HEK293 (cell line): ENCODE measurements around the gene RTTN.

Experiments
- CTCF ChIA-PET: fragments of 350-600 bp; formaldehyde crosslinking; extraction: SDS; loops from one replicate; lab custom pipeline; 2021; ENCODE audit warnings: antibody characterized with exemption; lab: Yijun Ruan, JAX
- POLR2A ChIA-PET: fragments of 300-600 bp; formaldehyde crosslinking; extraction: SDS; loops from one replicate; lab custom pipeline; 2020; ENCODE audit warnings: antibody characterized with exemption, inconsistent platforms; lab: Yijun Ruan, JAX
- H3K27ac ChIP-seq: fragments of 200-500 bp; sonication (Bioruptor generic); 2 replicates; pipeline ENCODE4 v1.5.1; 2014; ENCODE audit warnings: low read depth, low read length, control low read depth, inconsistent platforms; ENCODE audit errors: extremely low read depth
- H3K36me3 ChIP-seq, 2 experiments: fragments of 200-500 bp in 1 of 2; sonication (Bioruptor generic) in 1 of 2; 1 replicate in 1 of 2; 2 replicates in 1 of 2; pipeline ENCODE4 v1.5.1; 2014 to 2017; ENCODE audit warnings: inconsistent platforms in 2 of 2, low read length in 2 of 2; ENCODE audit not compliant: control insufficient read depth in 2 of 2, insufficient read depth in 1 of 2
- H3K4me1 ChIP-seq: fragments of 200-500 bp; sonication (Bioruptor generic); 2 replicates; pipeline ENCODE4 v1.5.1; 2014; ENCODE audit warnings: mild to moderate bottlenecking, low read length, inconsistent platforms; ENCODE audit not compliant: control insufficient read depth, insufficient read depth
- H3K4me3 ChIP-seq: 2 replicates; pipeline ENCODE4 v1.5.1; 2011; ENCODE audit warnings: low read depth, mild to moderate bottlenecking, control low read depth, low read length, moderate library complexity
- H3K9me3 ChIP-seq: fragments of 200-500 bp; sonication (Bioruptor generic); 2 replicates; pipeline ENCODE4 v1.5.1; 2014; ENCODE audit warnings: low read depth, low read length, inconsistent platforms; ENCODE audit not compliant: control insufficient read depth, insufficient read depth
- BCL11B ChIP-seq: fragments of 450-650 bp; formaldehyde crosslinking; IDR thresholded peaks from 2 replicates; pipeline ENCODE4 v1.5.1; 2016; ENCODE audit warnings: low read depth, missing biosample characterization, missing genetic modification characterization
- GFI1B ChIP-seq: fragments of 450-650 bp; formaldehyde crosslinking; IDR thresholded peaks from 2 replicates; pipeline ENCODE4 v1.5.1; 2016; ENCODE audit warnings: missing biosample characterization, missing genetic modification characterization
- OSR2 ChIP-seq: fragments of 450-650 bp; formaldehyde crosslinking; IDR thresholded peaks from 2 replicates; pipeline ENCODE4 v1.5.1; 2016; ENCODE audit warnings: missing biosample characterization, missing genetic modification characterization
- REPIN1 ChIP-seq: fragments of 450-650 bp; formaldehyde crosslinking; IDR thresholded peaks from 2 replicates; pipeline ENCODE4 v1.5.1; 2017; ENCODE audit warnings: missing biosample characterization, missing genetic modification characterization, low read depth
- ZBTB48 ChIP-seq: fragments of 450-650 bp; formaldehyde crosslinking; IDR thresholded peaks from 2 replicates; pipeline ENCODE4 v1.5.1; 2016; ENCODE audit warnings: missing biosample characterization, missing genetic modification characterization
- ZEB2 ChIP-seq: fragments of 450-650 bp; formaldehyde crosslinking; IDR thresholded peaks from 2 replicates; pipeline ENCODE4 v1.5.1; 2016; ENCODE audit warnings: missing biosample characterization, missing genetic modification characterization
- ZFHX2 ChIP-seq: fragments of 450-650 bp; formaldehyde crosslinking; conservative IDR thresholded peaks from 2 replicates; pipeline ENCODE4 v1.5.1; 2016; ENCODE audit warnings: missing biosample characterization, missing genetic modification characterization
- ZFP3 ChIP-seq: fragments of 450-650 bp; formaldehyde crosslinking; IDR thresholded peaks from 2 replicates; pipeline ENCODE4 v1.5.1; 2016; ENCODE audit warnings: low read depth, missing biosample characterization, missing genetic modification characterization
- ZNF133 ChIP-seq: fragments of 450-650 bp; formaldehyde crosslinking; IDR thresholded peaks from 2 replicates; pipeline ENCODE4 v1.5.1; 2016; ENCODE audit warnings: missing biosample characterization, missing genetic modification characterization
- ZNF184 ChIP-seq: fragments of 450-650 bp; IDR thresholded peaks from 2 replicates; pipeline ENCODE4 v1.5.1; 2018; ENCODE audit warnings: missing biosample characterization, mild to moderate bottlenecking, missing genetic modification characterization
- ZNF202 ChIP-seq: fragments of 450-650 bp; formaldehyde crosslinking; IDR thresholded peaks from 2 replicates; pipeline ENCODE4 v1.5.1; 2016; ENCODE audit warnings: missing biosample characterization, missing genetic modification characterization, borderline replicate concordance
- ZNF214 ChIP-seq: fragments of 450-650 bp; formaldehyde crosslinking; IDR thresholded peaks from 2 replicates; pipeline ENCODE4 v1.5.1; 2017; ENCODE audit warnings: missing biosample characterization, mild to moderate bottlenecking, missing genetic modification characterization, borderline replicate concordance
- ZNF324 ChIP-seq: fragments of 450-650 bp; formaldehyde crosslinking; IDR thresholded peaks from 2 replicates; pipeline ENCODE4 v1.5.1; 2016; ENCODE audit warnings: missing biosample characterization, missing genetic modification characterization
- ZNF335 ChIP-seq: fragments of 450-650 bp; formaldehyde crosslinking; conservative IDR thresholded peaks from 2 replicates; pipeline ENCODE4 v1.5.1; 2016; ENCODE audit warnings: missing biosample characterization, missing genetic modification characterization
- ZNF529 ChIP-seq: fragments of 450-650 bp; formaldehyde crosslinking; IDR thresholded peaks from 2 replicates; pipeline ENCODE4 v1.5.1; 2017; ENCODE audit warnings: missing genetic modification characterization, missing biosample characterization; ENCODE audit not compliant: insufficient replicate concordance
- ZNF530 ChIP-seq: fragments of 450-650 bp; formaldehyde crosslinking; IDR thresholded peaks from 2 replicates; pipeline ENCODE4 v1.5.1; 2016; ENCODE audit warnings: low read depth, missing biosample characterization, missing genetic modification characterization
- ZNF558 ChIP-seq: fragments of 450-650 bp; formaldehyde crosslinking; IDR thresholded peaks from 2 replicates; pipeline ENCODE4 v1.5.1; 2016; ENCODE audit warnings: missing biosample characterization, missing genetic modification characterization
- ZNF596 ChIP-seq: fragments of 450-650 bp; IDR thresholded peaks from 2 replicates; pipeline ENCODE4 v1.5.0; 2018; ENCODE audit warnings: missing biosample characterization, mild to moderate bottlenecking, missing genetic modification characterization, moderate library complexity
- ZNF626 ChIP-seq: fragments of 450-650 bp; sonication (Bioruptor Pico); formaldehyde crosslinking; IDR thresholded peaks from 2 replicates; pipeline ENCODE4 v1.5.1; 2018; ENCODE audit warnings: missing biosample characterization, missing genetic modification characterization, inconsistent platforms
- ZNF629 ChIP-seq: fragments of 450-650 bp; formaldehyde crosslinking; IDR thresholded peaks from 2 replicates; pipeline ENCODE4 v1.5.1; 2017; ENCODE audit warnings: missing biosample characterization, missing genetic modification characterization
- ZNF701 ChIP-seq: fragments of 450-650 bp; formaldehyde crosslinking; IDR thresholded peaks from 2 replicates; pipeline ENCODE4 v1.5.1; 2016; ENCODE audit warnings: missing biosample characterization, missing genetic modification characterization
- ZNF707 ChIP-seq: fragments of 450-650 bp; formaldehyde crosslinking; IDR thresholded peaks from 2 replicates; pipeline ENCODE4 v1.5.1; 2016; ENCODE audit warnings: missing biosample characterization, missing genetic modification characterization
- ZNF768 ChIP-seq: fragments of 450-650 bp; formaldehyde crosslinking; IDR thresholded peaks from 2 replicates; pipeline ENCODE4 v1.5.1; 2018; ENCODE audit warnings: missing biosample characterization, mild to moderate bottlenecking, missing genetic modification characterization
- ZNF785 ChIP-seq: fragments of 450-650 bp; formaldehyde crosslinking; IDR thresholded peaks from 2 replicates; pipeline ENCODE4 v1.5.1; 2016; ENCODE audit warnings: missing biosample characterization, missing genetic modification characterization
- ZNF792 ChIP-seq: fragments of 450-650 bp; formaldehyde crosslinking; IDR thresholded peaks from 2 replicates; pipeline ENCODE4 v1.5.1; 2016; ENCODE audit warnings: missing biosample characterization, missing genetic modification characterization
- ZNF830 ChIP-seq: fragments of 450-650 bp; IDR thresholded peaks from 2 replicates; pipeline ENCODE4 v1.5.0; 2018; ENCODE audit warnings: missing biosample characterization, missing genetic modification characterization, low read depth, mild to moderate bottlenecking, moderate library complexity
- ZNF843 ChIP-seq: fragments of 450-650 bp; formaldehyde crosslinking; IDR thresholded peaks from 2 replicates; pipeline ENCODE4 v1.5.1; 2016; ENCODE audit warnings: missing biosample characterization, missing genetic modification characterization
- TF ChIP-seq, protein P1 (sequence below): fragments of 450-650 bp; formaldehyde crosslinking; IDR thresholded peaks from 2 replicates; pipeline ENCODE4 v1.5.1; 2017; ENCODE audit warnings: missing biosample characterization, missing genetic modification characterization
- TF ChIP-seq, protein P2 (sequence below): sonication (generic); formaldehyde crosslinking; IDR thresholded peaks from 2 replicates; pipeline ENCODE4 v1.8.1; 2022; ENCODE audit warnings: mild to moderate bottlenecking, moderate library complexity, missing genetic modification reagents

The RTTN gene

DNA sequence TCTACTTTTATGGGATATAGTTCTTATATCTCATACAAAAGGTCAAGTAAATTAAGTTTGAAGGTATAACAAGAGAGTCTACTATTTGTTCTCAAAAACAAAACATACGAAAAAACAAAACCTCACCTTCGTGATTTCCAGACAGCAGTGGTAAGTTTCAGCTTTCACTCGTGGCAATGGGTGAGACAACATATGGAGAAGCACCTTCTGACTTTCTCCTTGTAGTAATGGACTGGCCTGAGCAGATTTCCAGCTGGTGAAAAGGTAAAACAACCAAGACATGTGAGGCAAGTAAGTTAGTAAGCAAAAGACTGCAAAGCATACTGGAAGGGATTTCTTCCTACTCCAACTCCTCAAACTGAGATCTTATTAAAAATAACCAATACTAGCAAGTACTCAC, 39.6 kb downstream of the RTTN start:
- TF ChIP-seq ZNF133 (tag by site-specific recombination) (0 out of 2 replicates have a peak, but pooled peaks have one; percentile 21), ZNF785 (tag by site-specific recombination) (no peak), ZNF707 (no peak), ZNF626 (tag by site-specific recombination) (no peak)
- Histone ChIP-seq H3K9me3 (no peaks in the 10 kb centered on the region), H3K4me3 (no peak overlapping the region), H3K4me1 (no peaks in the 10 kb centered on the region), H3K27ac (no peak overlapping the region), H3K36me3 (peaks cover 17 to 26% of the 10 kb centered on the region in 2 experiments)
- POLR2A ChIA-PET: no interaction called here
- CTCF ChIA-PET: no interaction called here

DNA sequence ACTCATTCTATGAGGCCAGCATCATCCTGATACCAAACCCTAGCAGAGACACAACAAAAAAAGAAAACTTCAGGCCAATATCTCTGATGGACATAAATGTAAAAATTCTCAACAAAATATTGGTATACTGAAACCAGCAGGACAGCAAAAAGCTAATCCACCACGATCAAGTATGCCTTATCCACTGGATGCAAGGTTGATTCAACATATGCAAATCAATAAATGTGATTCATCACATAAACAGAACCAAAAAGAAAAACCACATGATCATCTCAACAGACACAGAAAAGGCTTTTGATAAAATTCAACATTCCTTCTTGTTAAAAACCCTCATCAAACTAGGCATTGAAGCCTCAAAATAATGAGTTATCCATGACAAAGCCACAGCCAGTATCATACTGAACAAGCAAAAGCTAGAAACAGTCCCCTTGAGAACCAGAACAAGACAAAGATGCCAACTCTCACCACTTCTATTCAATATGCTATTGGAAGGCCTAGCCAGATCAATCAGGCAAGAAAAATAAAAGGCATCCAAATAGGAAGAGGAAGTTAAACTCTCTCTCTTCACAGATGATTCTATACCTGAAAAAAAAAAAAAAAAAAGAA, 45.3 kb downstream of the RTTN start:
- H3K36me3 ChIP-seq: peaks cover 18 to 35% of the 10 kb centered on the region in 2 experiments
- ChIA-PET POLR2A (no interaction called here), CTCF (no interaction called here)
- no peak overlapping the region for H3K27ac ChIP-seq
- no peak overlapping the region for H3K4me3 ChIP-seq
- no peaks in the 10 kb centered on the region for H3K4me1 ChIP-seq
- no peaks in the 10 kb centered on the region for H3K9me3 ChIP-seq
- TF ChIP-seq ZNF530 (tag by site-specific recombination) (no peak), ZNF335 (tag by site-specific recombination) (no peak), OSR2 (tag by site-specific recombination) (no peak), GFI1B (tag by site-specific recombination) (no peak), ZNF629 (no peak), ZEB2 (tag by site-specific recombination) (no peak), ZNF184 (tag by site-specific recombination) (no peak), ZNF596 (tag by site-specific recombination) (no peak), ZNF768 (tag by site-specific recombination) (no peak), ZNF558 (tag by site-specific recombination) (no peak)
- TF ChIP-seq, protein P1, sequence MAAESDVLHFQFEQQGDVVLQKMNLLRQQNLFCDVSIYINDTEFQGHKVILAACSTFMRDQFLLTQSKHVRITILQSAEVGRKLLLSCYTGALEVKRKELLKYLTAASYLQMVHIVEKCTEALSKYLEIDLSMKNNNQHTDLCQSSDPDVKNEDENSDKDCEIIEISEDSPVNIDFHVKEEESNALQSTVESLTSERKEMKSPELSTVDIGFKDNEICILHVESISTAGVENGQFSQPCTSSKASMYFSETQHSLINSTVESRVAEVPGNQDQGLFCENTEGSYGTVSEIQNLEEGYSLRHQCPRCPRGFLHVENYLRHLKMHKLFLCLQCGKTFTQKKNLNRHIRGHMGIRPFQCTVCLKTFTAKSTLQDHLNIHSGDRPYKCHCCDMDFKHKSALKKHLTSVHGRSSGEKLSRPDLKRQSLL (tag by site-specific recombination): no peak

DNA sequence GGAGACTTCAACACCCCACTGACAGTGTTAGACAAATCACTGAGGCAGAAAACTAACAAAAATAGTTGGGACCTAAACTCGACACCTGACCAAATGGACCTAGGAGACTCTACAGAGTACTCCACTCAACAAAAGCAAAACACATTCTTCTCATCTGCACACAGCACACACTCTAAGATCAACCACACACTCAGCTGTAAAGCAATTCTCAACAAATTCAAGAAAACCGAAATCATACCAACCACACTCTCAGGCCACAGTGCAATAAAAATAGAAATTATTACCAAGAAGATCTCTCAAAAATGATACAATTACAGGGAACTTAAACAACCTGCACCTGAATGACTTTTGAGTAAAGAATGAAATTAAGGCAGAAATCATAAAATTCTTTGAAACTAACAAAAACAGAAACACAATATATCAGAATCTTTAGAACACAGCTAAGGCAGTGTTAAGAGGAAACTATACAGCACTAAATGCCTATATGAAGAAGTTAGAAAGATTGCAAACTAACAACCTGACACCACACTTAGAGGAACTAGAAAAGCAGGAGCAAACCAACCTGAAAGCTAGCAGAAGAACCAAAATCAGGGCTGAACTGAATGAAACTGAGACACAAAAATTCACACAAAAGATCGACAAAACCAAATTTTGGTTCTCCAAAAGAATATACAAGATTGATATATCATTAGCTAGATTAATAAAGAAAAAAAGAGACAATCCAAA, 46.3 kb downstream of the RTTN start:
- H3K36me3 ChIP-seq: peaks cover 16 to 31% of the 10 kb centered on the region in 2 experiments
- no peak overlapping the region for H3K4me3 ChIP-seq
- no peak overlapping the region for H3K27ac ChIP-seq
- ChIA-PET CTCF (interaction anchor here (1.6 kb wide), 1 partner anchor 36 kb away, joined by 6 read pairs; no protein-coding TSS in a partner anchor), POLR2A (no interaction called here)
- no peaks in the 10 kb centered on the region for H3K4me1 ChIP-seq
- no peak for TF ChIP-seq ZNF629
- TF ChIP-seq ZNF701: no peak
- TF ChIP-seq ZFHX2: no peak
- TF ChIP-seq ZNF324 (tag by site-specific recombination): no peak
- TF ChIP-seq, all 188 proteins: peak for 0
- H3K9me3 ChIP-seq: no peaks in the 10 kb centered on the region

DNA sequence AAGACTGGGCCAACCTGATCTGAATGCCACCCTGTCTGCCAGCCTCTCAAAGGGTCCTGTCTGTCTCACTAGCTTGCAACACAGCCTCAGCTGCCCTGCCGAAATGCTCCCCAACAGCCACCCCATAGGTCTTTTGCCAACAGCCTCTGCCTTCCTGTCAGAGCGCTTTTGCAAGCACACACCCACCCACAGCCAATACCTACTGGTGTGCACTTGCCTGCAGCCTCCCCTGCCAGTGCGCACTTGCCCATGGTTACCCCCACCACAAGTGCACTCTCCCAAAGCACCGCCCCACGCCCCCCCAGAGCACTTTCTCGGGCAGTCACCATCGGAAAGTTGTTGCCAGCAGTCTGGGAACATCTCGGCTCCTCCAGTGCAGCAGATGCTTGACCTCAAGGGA, 48.6 kb downstream of the RTTN start:
- ChIA-PET CTCF (no interaction called here), POLR2A (no interaction called here)
- peaks cover 8 to 22% of the 10 kb centered on the region in 2 experiments for H3K36me3 ChIP-seq
- TF ChIP-seq ZFP3 (tag by site-specific recombination) (no peak), ZNF214 (no peak), ZBTB48 (tag by site-specific recombination) (no peak), REPIN1 (tag by site-specific recombination) (no peak), ZNF202 (tag by site-specific recombination) (no peak), ZNF843 (tag by site-specific recombination) (no peak), BCL11B (tag by site-specific recombination) (no peak), ZNF529 (tag by site-specific recombination) (no peak), ZNF629 (no peak), ZNF792 (tag by site-specific recombination) (no peak), ZNF830 (tag by site-specific recombination) (no peak)
- TF ChIP-seq, protein P2, sequence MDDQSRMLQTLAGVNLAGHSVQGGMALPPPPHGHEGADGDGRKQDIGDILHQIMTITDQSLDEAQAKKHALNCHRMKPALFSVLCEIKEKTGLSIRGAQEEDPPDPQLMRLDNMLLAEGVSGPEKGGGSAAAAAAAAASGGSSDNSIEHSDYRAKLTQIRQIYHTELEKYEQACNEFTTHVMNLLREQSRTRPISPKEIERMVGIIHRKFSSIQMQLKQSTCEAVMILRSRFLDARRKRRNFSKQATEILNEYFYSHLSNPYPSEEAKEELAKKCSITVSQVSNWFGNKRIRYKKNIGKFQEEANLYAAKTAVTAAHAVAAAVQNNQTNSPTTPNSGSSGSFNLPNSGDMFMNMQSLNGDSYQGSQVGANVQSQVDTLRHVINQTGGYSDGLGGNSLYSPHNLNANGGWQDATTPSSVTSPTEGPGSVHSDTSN (CRISPR knock-in tag): no peak

More for the DNA sequence above, 48.6 kb downstream of the RTTN start:
- Histone ChIP-seq H3K4me1 (no peaks in the 10 kb centered on the region), H3K27ac (no peak overlapping the region), H3K4me3 (no peak overlapping the region), H3K9me3 (no peaks in the 10 kb centered on the region)
